NCI-H128 (cell line): ENCODE results near the gene HOMER1.

Experiments used
- DNase-seq: peaks from one replicate; lab custom pipeline; 2025; ENCODE audit not compliant: unreplicated experiment; lab: John Stamatoyannopoulos, UW

Gene HOMER1

GRCh38 chr5:79513704-79514390 lies at the start of gene HOMER1:
Gene HOMER1, minus strand, starts transcription at chr5:79514134. Its CDS starts 1,360 bp downstream, at chr5:79512774.
- no peak for DNase-seq

- DNase-seq, result no peak
Observed at GRCh38 chr5:79563247-79563590, 49.3 kb upstream of the HOMER1 start.

GRCh38 chr5:79562351-79563246 lies 48.7 kb upstream of the HOMER1 start:
- DNase-seq, result no peak

GRCh38 chr5:79561525-79561893 lies 47.6 kb upstream of the HOMER1 start:
- DNase-seq, result no peak

GRCh38 chr5:79560771-79561524 lies 47.0 kb upstream of the HOMER1 start:
- DNase-seq, result no peak

GRCh38 chr5:79555418-79555817 lies 41.5 kb upstream of the HOMER1 start:
- no peak for DNase-seq

- no peak for DNase-seq
Observed at GRCh38 chr5:79552984-79553383, 39.0 kb upstream of the HOMER1 start.

DNA sequence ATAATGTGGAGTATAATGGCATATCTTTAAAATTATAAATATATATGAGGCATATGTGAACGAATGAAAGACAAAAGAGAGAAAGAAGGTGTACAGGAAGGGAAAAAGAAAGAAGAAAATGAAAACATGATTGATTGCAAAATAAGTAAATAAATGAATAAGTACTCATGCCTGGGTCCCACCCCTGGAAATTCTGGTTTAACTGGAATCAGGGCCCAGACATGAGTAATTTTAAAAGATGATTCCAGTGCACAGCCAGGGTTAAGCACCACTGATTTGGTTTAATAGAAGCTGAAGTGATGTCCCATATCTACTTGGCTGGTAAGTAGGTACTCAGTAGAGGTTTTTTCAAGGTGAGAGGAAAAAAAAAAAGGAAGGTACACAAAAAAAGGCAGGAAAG lies 34.0 kb upstream of the HOMER1 start:
- DNase-seq, result no peak

DNA sequence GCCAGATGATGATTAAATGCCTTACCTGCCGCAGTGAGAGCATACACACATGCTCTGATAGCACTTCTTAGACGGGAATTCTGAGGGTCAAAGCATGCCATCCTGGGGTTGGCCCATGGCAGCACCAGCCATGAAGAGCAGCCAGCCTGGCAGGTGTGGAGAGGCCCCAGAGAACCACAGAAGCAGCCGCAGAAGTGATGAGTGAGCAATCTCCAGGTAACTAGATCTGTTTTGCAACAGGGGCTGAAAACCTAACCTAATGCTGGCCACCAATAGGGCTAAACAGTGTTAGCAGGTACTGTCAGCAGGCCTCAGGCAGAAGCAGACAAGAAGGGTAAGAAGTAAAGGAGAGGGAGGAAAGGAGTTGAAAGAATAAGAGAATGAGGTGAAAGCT lies 33.5 kb upstream of the HOMER1 start:
- no peak for DNase-seq

- no peak for DNase-seq
Observed at GRCh38 chr5:79546782-79547428, 33.0 kb upstream of the HOMER1 start.

DNA sequence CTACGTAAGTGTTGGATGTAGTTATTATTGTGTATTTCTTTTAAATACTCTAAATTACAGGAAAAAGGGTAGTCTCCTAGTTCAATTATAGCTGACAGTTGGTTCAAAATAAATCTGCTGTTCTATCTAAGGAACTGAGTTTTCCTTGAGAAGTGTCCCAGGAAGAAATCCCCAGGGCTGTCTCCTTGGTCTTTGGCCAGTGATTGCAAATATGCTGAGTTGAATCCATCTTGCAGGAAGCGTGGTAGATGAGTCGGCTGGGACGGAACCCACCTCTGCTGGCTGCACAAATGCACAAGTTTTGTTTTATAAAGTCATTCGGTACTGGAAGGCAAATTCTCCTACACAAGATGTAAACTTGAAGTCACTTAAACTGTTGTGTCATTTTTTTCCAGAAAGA lies 30.2 kb upstream of the HOMER1 start:
- no peak for DNase-seq

DNA sequence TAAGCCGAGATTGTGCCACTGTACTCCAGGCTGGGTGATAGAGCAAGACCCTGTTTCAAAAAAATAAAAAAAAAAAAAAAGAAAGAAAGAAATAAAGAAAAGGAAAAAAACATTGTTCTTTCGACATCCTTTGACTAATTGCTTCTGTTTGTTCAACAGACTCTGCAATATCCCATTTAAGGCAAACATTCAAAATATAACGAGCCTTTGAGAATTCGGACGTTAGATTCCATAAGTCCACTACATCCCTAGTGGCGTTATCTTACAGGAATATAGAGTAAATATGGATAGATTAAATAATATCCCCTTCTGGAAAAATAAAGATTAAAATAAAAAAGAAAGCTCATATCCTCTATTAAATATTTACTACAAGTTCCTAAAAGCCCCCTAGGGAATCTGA lies 27.0 kb upstream of the HOMER1 start:
- no peak for DNase-seq

GRCh38 chr5:79536193-79536906 lies 22.4 kb upstream of the HOMER1 start:
- DNase-seq, result no peak

- no peak for DNase-seq
Observed at GRCh38 chr5:79535477-79536192, 21.7 kb upstream of the HOMER1 start.

DNA sequence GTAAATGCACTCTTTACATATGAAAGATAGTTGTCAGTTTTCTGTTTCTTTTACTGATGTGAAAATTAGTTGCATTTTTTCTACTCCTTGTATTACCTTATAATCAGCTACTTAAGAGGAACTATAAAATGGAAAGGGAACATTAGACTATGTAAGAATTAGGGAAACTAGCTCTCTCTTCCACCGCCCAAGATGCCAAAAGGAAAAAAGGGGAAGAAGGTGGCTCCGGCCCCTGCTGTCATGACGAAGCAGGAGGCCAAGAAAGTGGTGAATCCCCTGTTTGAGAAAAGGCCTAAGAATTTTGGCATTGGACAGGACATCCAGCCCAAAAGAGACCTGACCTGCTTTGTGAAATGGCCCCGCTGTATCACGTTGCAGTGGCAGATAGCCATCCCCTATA lies 15.2 kb upstream of the HOMER1 start:
- DNase-seq, result no peak

GRCh38 chr5:79527431-79527830 lies 13.5 kb upstream of the HOMER1 start:
- DNase-seq, result no peak

GRCh38 chr5:79526928-79527327 lies 13.0 kb upstream of the HOMER1 start:
- no peak for DNase-seq

GRCh38 chr5:79526493-79526892 lies 12.6 kb upstream of the HOMER1 start:
- DNase-seq, result no peak

- DNase-seq, result no peak
Observed at GRCh38 chr5:79521156-79521555, 7.2 kb upstream of the HOMER1 start.

DNA sequence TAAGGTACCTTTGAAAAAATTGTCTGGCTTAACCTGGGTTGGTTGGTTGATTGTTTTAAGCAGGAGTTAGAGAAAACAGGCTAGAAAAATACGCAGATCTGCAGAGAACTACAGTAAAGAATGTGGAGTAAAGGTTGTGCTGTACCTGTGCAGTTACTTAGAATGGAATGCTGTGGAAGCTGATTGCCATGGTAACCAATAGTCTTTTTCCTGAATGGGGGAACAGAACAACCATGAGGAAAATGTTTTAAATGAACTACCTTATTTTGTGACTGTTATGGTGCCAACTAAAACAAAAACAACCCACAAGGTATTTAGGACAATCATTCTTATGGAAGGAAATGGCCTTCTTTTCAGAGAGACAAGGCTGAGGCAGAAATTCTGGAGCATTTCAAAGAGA lies 4.8 kb upstream of the HOMER1 start:
- no peak for DNase-seq
